Fibroblast of skin of left biceps (primary cell): ENCODE measurements around the gene RAB43.

ENCODE experiments used
- DNase-seq, 2 experiments: peaks; one replicate each; pipeline ENCODE4 v3.0.0-alpha.2; 2013; ENCODE audit warnings: low read depth in 2 of 2

The RAB43 gene

DNA sequence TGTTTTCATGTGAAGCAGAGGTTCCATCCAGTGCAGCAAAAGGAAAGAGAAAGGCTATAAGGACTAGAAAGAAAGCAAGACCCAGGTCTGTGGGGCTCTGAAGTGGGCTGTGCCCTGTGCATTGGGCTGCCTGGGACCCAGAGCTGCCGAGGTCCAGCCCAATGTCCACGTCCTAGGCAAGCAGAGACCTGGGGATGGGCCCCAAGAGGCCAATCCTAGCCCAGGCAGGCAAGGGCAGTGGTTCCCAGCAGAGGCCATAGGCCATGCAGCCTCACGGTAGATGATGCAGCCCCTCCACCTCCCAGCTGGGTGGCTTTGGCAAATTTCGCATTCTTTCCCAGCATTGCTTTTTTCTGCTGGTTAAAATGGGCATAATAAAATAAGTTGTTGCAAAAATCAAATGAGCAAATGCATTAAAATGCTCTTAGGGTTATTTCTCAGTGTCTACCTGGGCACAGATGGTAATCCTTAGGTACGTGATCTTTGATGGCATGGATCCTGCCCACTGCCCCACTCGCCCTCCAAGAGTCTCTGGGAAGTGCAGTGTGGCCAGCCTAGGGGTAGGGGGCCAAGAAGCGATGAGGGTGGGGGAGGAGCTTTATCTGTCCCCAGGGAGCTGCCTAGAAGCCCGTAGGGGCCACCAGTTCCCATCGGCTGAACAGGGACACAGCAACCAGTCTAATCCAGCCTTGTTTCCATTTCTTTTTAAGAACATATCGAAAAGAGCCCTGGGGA is 83.3 kb downstream of the RAB43 start:
- DNase-seq: no peak
